HS-27A (cell line): ENCODE measurements around the gene RPS16.
A peak's percentile ranks its signal among the peaks of the same experiment; 100 is the strongest.

Source experiments
- DNase-seq: peaks from one replicate; pipeline ENCODE4 v3.0.0-alpha.2; 2012; ENCODE audit warnings: low read depth, missing footprints

The RPS16 gene

DNA sequence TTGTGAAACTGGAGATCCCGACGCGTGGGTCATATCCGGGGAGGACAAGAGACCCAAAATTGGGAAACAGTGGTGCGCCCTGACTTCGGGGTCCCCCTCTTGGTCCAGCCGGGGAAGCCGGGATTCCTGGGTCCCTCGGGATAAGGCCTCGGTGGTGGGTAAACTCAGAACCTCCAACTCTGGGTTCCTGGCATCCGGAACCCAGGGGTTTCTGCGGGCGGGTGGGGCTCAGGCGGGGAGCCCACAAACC lies 28.4 kb downstream of the RPS16 start:
- no peak for DNase-seq

DNA sequence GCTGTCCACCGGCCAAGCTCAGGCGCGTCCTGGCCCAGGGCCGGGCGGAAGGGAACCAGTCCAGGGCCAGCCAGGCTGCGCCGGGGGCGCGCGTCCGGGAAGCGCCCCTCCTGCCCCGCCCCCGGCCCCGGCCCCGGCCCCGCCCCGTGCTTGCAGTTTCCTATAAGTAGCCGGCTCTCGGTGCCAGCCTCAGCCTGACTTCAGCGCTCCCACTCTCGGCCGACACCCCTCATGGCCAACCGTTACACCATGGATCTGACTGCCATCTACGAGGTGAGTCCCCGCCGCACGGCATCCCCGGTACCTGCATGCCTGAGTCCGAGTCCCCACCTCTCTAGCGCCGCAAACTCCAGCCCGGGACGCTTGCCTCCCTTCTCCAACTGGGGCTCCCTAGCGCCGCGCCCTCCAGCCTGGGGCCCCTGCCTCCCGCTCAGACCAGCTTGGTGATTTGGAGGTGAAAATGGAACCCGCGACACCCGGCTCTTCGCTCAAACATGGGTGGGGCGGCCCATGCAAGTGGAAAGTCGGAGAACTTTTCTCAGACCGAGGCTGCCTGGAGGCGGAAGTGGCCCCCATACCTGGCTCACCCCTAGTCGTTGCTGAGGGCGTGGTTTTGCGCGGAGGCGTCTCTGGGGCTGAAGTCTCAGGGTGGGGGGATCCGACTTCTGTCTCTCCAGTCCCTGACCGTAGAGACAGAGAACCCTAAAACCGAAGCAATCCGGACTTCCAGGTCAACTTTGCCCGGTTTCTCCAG lies 28.9 kb downstream of the RPS16 start, which contains the start of gene ZFP36:
Gene ZFP36, plus strand, starts transcription at position 192 of the 754 bp plus-strand sequence. Its CDS starts 58 bp downstream, at position 250.
- no peak for DNase-seq

- DNase-seq = no peak
These were observed 29.6 kb downstream of the RPS16 start for GRCh38 chr19:39405958-39406655.

- no peak for DNase-seq
These were observed 30.3 kb downstream of the RPS16 start for GRCh38 chr19:39405261-39405957.

GRCh38 chr19:39403331-39404312 lies 32.1 kb downstream of the RPS16 start:
- peak; percentile 100 for DNase-seq

DNA sequence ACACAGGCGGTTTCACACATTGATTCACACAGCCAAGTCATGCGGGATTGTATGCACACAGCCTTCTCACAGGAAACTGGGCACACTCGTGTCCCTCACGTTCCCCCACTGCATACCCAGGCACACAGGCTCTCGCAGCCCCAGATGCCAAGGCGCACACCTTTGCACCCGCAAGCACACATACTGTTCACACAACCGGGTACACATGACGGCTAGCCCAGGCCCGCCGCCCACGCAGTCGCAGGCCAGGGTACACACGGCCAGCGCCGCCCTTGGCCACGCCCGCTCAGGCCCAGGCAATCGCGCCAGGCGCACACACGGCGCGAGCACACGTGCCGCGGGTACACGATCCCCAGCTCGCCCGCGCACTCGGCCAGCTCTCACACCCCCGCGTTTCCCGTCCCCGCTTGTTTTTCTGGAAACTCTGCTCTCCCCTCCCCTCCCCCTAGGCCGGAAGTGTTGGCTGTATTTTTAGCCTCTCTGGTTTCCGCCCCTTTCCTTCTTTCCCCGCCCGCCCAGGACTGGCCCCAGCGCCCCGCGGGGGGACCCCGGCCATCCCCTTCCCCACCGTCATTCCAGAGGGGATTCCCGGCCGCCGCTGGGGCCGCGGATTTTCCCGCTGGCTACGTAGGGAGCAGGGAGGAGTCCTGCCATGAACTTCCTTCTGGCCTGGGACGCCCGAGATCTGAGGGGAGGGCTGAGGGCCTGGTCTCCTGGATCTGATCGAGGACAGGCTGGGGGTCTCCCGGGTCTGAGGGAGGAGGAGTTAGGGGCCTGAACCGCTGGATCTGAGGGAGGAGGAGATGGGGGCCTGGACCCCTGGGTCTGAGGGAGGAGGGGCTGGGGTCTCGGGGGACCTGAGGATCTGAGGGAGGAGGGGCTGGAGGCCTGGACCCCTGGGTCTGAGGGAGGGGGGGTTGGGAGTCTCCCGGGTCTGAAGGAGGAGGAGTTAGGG lies 33.1 kb downstream of the RPS16 start:
- peak; percentile 83 for DNase-seq

DNA sequence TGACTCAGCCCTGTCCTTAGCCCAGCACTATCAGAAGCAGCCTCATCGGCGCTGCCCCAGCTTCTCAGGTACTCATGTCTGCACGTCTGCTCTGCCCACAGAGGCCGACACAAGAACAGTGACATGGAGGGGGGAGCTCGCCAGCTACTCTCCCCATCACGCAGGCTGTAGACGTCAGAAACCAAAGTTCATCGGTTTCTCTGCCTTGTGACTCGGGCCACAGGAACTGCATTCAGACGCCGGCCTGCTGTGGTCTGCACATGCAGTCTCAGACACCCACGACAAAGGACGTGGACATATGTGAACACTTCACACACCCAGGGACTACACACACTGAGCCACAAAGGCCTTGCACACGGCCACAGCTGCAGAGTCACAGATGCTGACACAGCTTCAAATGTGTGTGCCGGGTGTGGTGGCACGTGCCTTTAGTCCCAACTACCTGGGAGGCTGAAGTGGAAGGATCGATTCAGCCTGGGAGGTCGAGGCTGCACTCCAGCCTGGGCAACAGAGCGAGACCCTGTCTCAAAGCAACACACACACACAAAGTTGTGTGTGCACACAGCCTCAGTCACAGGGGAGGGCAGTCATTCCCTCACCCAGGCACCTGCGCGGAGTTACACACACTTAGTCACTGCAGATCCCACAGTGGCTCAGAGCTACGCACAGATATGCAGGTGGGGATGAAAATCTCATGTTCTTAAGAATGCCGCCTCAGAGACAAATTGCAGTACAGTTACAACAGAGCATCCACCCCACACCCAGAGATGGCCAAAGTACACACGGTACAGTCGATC lies 34.0 kb downstream of the RPS16 start:
- no peak for DNase-seq

DNA sequence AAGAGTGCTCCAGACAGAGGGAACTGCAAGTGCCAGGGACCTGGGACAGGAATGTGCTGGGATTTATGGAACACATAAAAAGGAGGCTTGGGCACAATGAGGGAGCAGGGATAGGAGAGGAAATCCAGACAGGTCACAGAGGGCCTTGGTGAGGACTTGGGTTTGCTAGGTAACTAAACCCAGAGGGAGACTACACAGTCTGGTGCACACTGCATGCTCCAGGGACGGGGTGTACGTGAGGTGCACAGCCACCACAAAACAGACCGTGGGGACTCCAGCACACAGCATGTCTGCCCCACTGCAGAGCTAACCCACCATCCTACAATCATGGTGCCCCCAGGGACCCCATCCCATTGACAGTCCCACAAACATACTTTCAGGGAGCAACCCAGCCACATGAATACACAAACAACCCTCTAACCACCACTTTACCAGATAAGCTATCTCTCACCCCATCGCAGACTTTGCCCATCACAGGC lies 34.6 kb downstream of the RPS16 start:
- no peak for DNase-seq

- no peak for DNase-seq
These were observed 35.7 kb downstream of the RPS16 start for GRCh38 chr19:39400061-39400460.

DNA sequence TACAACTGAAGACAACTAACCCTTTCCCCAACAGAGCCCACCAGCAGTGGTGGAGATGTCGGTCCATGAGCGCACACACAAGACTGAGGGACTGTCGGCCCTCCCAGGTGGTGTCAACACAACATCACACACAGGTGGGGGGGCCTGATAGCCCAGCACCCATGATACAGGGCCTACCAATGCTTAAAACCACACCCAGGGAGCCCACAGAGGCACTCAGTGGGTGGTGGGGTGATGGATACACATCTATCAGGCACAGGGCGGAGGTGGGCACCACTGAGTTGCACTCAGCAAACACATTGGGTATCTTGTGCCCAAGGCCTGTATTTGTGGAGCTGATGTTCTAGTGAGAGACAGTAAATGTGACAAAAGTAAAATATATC lies 36.1 kb downstream of the RPS16 start:
- DNase-seq = no peak

DNA sequence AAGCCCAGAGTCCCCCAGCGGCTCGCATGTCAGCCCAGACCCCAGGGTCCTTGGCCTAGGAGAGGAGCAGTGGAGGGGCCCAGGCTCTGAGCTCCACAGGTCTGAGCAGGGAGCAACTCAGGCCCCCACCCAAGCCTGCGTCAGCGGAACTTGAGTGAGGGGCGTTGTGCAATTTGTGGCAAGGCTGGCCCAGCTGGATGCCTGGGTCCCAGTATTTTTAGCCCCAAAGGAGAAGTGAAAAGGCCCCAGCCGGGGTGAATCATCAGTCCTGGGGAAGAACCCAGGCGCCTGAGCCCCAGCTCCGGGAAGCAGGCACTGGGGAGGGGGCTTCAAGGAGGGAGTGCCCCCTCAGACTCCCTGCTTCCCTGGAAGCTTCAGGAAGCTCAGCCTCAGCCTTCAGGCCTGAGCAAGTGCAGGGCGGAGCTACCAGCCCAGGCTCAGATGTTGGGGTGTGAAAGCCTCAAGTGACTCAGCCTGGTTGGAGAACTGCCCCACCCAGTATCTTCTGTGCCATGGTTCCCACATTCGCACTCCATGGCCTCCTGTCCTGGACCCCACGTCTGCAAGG lies 37.4 kb downstream of the RPS16 start:
- DNase-seq = peak; percentile 88

- peak; percentile 75 for DNase-seq
These were observed 38.1 kb downstream of the RPS16 start for GRCh38 chr19:39397360-39398296.

GRCh38 chr19:39390751-39391437 lies 44.9 kb downstream of the RPS16 start, which contains the start of the genes MED29 and PAF1:
Gene MED29 (plus strand): TSS chr19:39391378. CDS start chr19:39391423, 45 bp downstream.
Gene PAF1 (minus strand): TSS chr19:39391106. CDS start chr19:39390864, 242 bp downstream.
- DNase-seq = peak; percentile 100

- DNase-seq = no peak
These were observed 45.3 kb downstream of the RPS16 start for GRCh38 chr19:39390451-39390750.

DNA sequence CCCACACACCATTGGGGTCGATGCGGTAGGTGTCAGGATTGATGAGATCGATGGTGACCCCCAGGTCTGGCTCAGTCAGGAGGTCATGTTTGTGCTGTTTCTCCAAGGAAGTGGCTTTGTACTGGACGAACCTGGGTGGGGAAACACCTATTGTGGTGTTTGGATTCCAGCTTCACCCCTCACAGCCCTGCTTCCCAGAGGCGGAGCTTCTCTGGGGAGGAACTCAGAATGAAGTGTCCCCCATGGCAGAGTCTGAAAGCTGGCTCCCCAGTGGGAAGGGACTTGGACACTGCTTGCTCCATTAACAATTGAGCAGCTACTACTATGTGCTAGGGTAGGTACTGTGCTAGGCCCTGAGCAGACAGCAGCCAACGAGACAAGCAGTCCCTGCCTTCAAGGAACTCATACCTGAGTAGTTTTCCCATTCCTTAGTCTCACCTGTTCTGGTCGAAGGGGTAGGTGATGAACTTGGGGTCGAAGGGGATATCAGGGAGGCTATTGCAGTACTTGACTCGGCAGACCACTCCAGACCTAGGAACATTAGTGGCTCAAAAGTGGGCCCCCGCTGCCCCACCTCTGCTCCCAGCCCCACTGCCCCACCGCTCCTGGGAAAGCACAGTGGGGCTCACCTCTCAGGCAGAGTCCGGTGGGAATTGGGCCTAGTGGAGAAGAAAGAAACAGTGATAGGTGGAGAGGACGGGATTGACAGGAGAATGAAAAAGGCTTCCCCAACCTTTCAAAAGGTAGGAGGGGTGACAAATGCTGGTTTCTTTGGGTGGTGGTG lies 45.9 kb downstream of the RPS16 start:
- no peak for DNase-seq

GRCh38 chr19:39388657-39389056 lies 47.1 kb downstream of the RPS16 start:
- no peak for DNase-seq

- no peak for DNase-seq
These were observed 49.2 kb downstream of the RPS16 start for GRCh38 chr19:39386557-39386956.
